Pulmonary artery endothelial cell (primary cell): ENCODE results near the gene BABAM2. TPM values are rescaled to one million over a fixed set of nuclear protein-coding genes. Genes with fewer than 3 reads are reported as not detected.

Experiments used
- DNase-seq: peaks from one replicate; pipeline ENCODE4 v3.0.0-alpha.2; 2011; ENCODE audit warnings: low read depth, low spot score
- total RNA-seq: library from RNA; depleted of rRNA; stranded (reverse); fragments of >200 nt; gene quantifications from 2 replicates; pipeline ENCODE4 v1.2.3, GENCODE V29; 2014

The BABAM2 gene
- total RNA-seq, 1 donor from 2014 or later, result 12.9 TPM

DNA sequence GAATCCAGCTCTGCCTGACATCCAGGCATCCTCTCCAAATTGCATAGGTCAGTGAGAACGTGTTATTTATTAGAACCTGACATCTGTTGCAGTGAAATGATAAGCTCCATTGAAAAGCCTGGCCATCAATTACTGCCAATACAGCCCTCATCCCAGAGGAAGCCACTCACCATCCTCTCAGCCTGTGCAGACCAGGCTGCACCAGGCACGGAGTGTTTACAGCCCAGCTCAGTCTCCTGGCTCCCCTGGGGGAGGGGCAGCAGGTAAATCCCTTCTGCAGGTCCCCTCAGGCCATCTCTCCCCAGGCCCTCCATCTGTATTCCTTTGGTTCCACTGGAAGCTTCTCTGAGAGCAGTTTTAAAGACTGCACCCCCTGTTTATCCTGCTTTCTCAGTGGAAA is 419.6 kb downstream of the BABAM2 start:
- no peak for DNase-seq

DNA sequence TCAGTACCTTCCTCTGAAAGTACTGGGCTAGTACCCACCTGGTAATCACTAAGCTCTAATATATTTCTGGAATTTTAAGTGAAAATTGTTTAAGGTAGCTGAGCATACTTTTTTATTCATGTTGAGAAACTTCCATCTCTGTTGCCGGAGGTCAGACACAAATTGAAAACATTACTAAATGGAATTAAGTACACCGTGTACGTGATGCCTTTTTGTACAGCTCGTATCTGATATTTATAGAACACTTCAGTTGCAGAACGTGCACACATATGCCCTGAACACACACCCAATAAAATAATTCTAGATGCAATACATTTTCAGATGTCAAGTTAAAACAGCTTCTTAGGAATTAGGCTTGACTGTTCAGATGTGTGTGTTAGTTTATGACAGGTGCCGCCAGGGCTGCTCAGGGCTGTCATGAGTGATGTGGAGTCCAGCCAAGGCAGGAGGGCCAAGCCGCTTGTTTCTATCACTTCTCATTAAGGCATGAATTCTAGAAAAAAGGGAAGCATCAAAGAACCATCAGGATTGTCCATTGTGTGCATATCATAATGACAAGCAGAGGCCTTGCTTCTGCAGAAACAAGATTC is 421.2 kb downstream of the BABAM2 start:
- DNase-seq, result no peak

DNA sequence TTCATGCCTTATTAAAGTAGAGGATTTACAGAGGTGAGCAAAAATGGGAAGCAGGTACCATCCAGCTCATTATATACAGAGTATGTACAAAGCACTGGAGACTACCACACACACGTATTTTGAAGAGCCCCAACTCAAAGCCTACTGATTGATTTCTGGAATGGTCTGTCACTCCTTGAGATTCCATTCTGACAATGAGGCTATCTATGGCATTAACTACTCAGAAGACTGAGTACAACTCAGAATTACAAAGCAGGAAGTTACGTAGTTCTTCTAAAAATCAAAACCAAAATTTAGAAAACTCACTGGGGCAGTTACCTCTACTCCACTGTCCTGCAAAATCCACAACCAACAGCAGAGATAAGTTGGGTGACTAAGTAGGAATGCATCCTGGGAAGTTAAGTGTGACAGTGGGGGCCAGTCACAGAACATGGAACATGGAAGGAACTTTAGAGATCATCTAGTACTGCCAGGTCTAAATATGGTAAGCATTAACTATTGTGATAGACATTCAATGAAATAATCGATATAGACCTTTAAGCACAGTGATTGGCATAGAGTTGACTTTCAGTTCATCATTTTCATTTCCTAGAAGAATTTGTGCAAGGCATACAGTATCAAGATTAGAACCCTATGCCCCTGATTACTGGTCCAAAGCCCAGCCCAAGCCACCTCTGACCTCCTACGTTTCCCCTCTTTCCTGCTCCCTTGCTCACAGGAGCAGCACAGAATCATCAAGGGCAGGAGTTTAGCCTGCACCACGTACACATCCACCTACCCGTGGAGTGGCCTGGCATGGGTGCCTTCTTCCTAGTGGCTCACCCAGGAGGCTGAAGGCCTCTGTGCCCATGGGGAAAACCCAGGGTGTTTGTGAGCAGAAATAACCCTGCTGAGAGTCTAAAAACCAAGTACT is 422.0 kb downstream of the BABAM2 start:
- DNase-seq, result no peak

DNA sequence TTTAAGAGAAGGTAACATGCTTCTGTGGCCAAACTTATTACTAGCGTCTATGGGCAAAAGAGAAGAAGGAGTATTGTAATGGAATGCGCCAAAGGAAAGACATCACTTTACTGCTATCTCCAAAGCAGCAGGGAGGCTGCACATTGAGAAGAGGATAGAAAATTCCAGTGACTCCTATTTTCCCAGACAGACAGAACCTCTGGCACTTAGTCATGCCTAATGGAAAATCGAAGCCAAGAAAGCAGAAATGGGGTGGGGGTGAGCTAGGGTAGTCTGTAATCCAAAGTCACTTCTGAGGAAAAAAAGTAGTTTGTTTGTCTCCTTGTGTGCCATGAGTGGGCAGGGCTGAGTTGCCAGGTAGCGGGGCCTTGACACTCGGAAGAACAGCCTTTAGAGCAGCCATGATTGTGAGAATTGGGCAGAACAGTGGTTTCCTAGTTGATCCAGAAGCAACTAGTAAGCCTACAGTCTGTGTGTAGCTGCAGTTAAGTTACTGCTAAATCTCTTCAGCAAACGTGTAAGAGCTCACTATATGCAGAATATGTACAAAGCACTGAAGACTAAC is 422.8 kb downstream of the BABAM2 start:
- no peak for DNase-seq

DNA sequence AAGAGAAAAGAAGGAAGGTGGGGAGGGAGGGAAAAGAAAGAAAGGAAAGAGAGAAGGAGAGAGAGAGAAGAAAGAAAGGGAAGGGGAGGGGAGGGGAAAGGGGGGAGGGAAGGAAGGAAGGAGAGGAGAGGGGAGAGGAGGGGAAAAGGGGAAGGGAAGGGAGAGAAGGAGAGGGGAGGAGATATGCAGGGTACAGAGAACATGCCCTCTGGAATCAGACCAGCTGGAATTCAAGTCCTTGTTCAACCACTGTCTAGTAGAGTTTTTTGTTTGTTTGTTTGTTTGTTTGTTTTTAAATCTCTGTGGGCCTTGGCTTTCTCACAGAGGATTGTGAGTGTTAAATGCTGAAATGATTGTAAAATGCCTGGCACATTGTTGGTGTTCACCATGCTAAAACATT is 424.4 kb downstream of the BABAM2 start:
- DNase-seq, result no peak

DNA sequence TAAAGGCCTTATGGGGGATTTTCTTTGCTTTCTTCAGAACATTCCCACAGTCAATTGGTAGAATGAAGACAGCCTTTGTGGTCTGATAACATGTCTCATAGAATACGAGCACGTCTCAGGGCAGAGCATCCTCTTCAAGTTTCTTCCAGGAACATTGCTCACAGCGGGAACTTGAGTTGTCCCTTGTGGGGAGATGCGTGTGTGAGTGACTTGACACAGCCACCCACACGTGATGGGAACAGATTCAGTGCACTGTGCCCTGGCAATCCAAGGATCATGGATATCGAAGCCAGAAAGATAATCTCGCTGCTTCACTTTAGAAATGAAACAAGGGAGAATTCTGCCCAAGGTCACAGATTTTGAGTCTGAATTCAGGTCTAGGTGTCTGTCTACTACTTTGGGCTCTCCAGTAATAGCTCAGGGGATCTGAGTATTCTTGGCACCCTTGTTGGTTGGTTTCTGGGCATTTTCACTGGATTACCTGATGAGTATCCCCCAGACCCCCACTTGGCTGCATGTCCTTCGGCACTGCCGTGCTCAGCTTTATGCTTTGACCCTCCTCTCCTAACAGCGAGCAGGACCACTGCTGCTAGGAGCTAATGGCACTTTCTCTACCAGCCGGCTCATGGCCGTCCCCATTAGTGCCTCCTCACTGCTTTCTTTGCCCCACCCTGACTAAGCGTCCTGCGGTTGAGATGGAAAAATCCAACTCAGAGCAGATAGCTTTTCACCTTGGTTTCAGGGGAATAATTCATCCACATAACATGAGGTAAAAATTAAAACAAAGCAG is 426.2 kb downstream of the BABAM2 start:
- DNase-seq, result no peak

DNA sequence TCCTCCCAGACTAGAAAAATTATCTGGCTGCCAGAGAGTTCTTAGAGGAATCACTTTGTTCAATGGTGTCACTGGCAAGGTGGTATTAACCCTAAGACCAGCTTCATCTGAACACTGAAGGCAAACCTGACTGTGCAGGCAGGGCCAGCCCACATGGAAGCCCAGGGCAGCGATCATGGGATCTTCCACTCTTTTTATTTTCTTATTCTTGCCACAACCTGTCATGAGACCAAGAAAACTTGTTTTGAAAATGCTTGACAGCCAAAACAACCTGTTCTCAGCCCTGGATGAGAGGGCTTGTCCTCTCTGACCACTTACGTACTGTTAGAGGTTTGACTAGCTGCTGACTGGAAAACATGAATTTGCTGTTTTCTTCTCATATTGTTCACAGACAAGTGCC is 426.9 kb downstream of the BABAM2 start:
- DNase-seq, result no peak

DNA sequence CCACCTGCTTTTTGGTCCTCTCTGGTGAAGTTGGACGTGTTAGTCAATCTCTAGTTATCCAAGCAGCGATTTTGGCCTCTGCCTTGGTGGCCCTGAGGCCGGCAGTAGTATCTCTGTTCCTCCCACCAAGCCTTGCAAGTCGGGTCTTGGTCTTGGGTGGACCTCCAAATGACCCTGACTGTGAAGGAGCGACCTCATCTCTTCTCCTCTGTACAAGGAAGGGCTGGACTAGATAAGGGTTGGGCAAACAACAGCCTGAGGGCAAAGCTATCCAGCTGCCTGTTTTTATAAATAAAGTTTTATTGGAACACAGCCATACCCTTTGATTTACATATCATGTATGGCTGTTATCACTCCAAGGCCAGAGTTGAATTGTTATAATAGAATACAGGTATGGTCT is 427.5 kb downstream of the BABAM2 start:
- no peak for DNase-seq

DNA sequence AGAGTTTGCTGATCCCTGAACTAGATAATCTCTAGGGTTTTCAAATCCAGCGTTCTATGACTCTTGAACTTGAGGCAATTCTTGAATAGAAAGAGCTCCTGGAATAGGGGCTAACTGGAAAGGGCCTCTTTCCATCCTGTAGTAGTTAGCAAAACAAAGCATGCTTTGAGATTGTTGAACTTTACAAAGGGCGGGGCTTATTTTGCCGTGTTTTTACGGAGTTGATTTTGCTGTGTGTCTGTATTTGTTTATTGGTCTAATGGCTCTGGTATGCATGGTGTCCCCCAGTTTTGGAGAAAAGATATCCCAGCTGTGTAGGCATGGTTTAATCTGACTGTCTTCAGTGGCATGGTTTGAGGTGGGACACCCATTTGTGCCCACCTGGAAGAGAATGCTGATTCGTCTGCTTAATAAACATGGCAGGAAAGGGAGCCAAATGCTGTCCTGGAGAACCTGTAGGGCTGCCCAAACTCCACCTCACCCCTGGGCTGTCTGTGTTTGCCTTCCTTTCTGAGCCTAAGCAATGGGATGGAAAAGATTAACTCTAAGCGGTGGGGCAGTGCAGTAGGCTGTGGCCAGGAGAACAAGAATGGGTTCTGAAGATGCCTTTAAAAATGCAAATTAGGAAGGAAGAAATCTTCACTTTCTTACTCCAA is 428.1 kb downstream of the BABAM2 start:
- no peak for DNase-seq

DNA sequence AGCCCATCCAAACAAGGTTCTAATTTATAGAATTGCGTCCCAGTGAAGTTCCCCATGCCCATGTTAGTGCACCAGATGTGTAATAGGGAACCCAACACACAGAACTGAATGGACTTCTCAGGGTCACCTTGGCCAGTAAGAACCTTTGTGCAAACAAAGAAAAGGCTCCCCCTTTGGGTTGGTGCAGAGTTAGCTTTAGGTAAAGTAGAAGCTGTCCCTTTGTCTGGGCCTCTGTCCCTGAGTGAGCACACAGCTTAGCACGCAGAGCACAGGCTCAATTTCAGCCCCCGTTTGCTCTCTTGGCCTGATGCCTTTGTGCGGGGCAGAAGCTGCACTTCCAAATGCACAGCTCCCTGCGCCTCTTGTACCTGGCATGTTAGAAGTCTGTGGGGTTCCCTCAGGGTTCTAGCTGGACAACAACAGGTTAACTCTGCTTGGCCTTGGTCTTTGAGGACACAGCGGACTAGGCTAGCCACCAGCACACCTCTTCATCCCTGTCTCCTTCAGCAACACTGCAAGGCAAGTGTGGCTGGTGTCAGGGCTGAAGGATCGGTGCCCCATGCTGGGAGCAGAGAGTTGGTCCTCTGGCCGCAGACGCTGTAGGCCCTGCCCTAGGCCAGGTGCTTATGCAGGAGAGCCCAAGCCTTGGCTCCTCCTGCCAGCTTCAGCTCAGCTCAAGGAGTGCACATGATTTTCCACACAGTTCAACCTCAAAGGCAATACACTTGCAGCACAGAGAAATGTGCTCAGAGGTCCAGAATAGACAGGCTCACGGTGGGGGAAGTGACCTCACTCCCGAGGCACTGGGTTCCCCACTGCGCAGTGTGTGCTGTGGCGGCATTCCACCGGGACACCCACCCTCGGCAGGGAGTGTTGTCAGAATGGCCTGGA is 428.8 kb downstream of the BABAM2 start:
- DNase-seq, result no peak

DNA sequence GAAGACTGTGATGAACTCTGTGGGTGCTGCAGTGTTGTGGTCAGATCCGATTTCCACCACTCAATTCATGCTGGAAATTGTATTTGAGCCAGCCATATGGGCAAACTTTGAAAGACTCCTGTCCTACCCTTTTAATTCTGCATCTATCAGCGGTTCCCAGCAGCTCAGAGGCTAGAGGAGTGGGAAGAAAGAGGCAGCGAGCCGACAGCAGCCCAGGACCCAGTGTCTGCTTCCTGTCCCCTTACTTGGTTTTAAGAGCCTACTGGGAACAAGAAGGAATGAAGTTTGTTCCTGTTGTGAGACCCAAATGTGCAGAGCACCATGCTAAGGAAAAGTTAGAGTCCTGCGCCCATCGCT is 429.5 kb downstream of the BABAM2 start:
- DNase-seq, result no peak

DNA sequence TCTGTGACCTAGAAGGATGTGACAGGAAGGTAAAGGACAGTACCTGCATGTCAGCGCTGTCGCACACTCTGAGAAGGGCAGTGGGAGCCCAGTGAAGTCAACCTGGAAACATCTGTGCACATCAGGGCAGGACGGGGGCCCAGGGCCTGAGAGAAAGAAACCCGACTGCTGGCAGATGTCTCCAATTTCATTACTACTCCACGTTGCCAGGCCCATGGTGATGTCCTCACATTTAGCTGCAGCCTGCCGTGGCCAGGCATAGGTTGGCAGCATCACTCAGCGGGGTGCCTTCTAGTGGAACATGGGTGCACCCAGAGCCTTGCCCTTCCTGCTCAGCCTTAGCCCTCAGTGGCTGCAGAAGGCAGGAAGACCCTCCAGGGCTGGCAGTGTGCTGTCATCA is 429.8 kb downstream of the BABAM2 start:
- no peak for DNase-seq

DNA sequence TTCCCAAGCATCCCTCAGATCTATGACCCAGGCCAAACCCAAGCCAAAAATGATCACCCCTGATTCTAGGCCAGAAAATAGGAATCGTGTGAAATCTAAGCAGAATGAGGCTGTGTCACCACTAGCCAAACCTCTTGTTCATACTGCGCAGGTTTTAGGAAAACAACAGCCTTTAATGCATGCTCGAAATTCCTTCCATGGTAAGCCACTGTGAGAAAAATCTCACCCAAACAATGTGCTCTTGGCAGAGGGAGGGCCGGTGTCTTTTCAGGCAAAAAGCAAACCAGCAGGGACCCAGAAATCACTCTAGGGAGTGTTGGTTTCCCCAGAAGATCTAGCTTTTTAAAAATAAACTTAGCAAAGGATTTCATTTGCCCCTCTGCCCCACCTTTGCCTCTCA is 430.9 kb downstream of the BABAM2 start:
- DNase-seq, result no peak

DNA sequence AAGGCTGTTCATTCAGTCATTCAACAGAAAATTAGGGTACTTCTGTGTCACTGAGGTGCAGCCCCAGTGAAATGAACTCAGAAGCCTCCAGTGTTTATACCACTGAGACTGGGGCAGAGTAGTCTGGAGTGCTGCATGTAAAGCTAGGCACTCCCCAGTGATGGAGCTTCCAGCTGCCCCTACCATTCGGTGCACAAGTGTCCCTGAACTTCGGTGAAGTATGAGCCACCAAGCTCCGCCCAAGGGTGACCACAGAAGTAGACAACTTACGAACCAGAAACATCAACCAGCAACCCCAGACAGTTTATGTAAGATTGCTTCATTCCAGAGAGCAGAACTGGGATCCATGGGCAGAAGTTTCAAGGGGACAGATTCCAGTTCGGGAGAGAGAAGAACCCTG is 431.5 kb downstream of the BABAM2 start:
- DNase-seq, result no peak

DNA sequence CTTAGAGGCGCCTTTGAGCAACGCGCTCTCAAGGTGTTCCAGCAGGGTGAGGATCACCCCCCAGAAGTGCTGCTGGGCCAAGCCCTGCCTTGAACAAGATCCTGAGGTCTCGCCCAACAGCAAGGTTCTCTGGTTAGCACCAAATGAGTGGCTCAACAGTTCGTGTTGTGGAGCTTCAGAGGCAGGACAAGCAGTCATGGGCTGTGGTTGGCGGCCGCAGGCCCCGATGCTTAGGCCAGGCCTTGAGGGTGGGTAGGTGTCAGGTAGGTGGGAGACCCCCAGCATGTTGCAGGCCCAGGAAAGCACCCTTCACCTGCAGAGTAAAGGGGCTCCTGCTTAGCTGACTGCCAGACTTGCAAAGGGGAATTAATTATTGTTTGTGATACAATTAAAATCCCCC is 431.9 kb downstream of the BABAM2 start:
- no peak for DNase-seq

DNA sequence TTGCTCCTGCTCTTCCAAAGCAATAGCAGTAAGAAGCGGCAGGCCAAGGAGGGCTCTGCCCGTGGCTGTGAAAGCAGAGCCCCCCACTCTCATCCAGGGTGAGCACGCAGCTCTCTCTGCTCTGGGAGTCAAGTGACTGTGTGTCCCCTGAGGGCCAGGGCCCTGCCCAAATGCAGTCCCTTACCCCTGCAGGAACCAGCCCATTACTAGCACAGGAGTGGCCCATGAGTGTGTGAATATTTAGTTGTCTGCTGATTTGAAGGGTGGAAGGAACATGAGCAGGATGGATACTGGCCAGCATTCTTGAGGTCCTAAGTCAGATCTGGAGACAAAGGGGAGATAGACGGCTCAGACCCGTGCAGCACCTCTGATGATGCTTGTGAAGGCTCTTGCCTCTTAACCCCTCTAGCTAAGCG is 432.5 kb downstream of the BABAM2 start:
- DNase-seq, result no peak

DNA sequence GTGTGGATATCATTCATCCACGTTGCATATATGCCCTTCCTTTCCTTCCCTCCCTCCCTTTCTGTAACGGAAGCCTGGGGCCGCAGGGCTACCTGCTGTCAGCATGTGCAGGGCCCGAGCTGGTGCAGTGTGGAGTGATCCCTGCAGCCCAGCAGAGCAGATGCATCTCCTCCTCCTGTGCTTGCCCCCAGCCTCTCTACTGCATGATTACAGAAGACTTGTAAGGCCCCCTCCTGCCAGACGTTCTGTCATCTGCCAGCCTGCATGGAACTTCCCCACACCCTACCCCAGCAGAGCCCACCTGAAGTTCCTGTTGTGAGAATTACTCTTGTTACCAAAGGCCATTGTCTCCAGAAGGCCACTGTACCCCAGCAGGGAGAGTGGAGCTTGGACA is 434.6 kb downstream of the BABAM2 start:
- DNase-seq, result no peak

DNA sequence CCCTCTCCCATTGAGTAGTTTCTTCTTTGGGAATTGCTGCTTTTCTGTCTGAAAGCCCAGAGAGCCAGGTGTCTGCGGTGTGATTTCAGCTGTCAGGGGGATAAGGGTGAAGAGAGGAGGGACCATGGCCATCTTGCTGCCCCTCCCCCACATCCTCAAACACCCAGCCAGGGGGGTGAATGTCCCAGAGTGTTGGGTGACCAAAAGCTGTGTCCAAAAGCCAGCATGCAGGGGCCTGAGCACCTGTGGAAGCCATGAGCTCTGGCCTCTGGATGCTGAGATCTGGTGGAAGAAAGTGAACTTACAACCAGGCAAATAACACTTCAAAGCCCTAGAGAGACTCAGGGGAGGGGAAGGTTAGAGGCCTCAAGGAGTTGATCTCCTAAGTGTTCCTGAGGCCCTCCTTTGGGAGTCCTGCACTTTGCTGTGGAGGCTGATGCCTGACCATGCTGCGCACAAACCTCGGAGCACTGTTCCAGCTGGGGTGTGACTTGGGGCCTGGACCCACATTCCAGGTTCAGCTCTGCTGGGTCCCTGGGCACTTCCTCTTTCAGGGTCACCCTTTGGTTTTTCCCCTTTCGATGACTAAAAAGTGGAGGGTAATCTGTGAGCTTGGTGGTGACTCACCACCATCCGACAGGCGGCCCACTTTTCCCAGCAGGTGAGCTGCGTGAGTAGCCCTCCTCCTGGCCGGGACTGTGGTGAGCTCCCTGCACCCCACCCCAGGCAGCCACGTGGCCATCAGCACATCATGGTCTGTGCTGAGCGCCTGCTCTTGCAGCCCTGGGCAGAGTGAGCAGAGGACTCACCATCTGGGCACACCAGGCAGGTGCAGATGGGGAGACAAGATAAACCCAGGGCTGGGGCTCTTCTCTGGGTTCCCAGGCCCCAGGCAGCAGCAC is 435.3 kb downstream of the BABAM2 start:
- DNase-seq, result no peak

DNA sequence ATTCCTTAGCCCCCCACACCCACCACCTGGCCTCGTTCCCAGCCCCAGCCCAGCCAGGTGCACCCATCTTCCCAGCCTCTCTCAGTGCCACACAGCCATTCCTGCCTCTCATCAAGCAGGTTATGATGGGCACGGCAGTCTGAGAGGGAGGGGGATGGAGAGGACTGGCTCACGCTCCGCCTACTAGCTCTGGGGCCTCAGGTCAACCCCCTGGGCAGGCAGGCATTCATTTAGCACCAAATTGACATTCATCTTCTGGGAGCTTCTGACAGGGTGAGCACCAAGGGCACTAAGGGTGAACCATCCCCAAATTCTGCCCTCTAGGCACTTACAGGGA is 435.9 kb downstream of the BABAM2 start:
- DNase-seq, result no peak
